ENCODE results near the gene CTDSP2.
"Not testable (repeated sequence)": the region's sequence is repeated elsewhere in the genome, so short reads cannot be mapped to it uniquely, and the experiment has no call there.

The CTDSP2 gene

GRCh38 chr12:57881475-57881874 lies 34.9 kb upstream of the CTDSP2 start:
- no peak for DNase-seq (ENCODE audit: low spot score)

GRCh38 chr12:57881035-57881434 lies 34.5 kb upstream of the CTDSP2 start:
- DNase-seq (ENCODE audit: low spot score): not testable (repeated sequence)

GRCh38 chr12:57877876-57878275 lies 31.3 kb upstream of the CTDSP2 start:
- no peak for DNase-seq (ENCODE audit: low spot score)

- no peak for DNase-seq (ENCODE audit: low spot score)
These were observed 29.4 kb upstream of the CTDSP2 start for GRCh38 chr12:57875753-57876547.

- no peak for DNase-seq (ENCODE audit: low spot score)
These were observed 27.9 kb upstream of the CTDSP2 start for GRCh38 chr12:57874166-57875108.

- no peak for DNase-seq (ENCODE audit: low spot score)
These were observed 25.8 kb upstream of the CTDSP2 start for GRCh38 chr12:57872362-57872761.

- no peak for DNase-seq (ENCODE audit: low spot score)
These were observed 23.4 kb upstream of the CTDSP2 start for GRCh38 chr12:57869927-57870318.

- DNase-seq (ENCODE audit: low spot score): peak; percentile 26
These were observed 22.9 kb upstream of the CTDSP2 start for GRCh38 chr12:57869298-57869926.

- peak; percentile 81 for DNase-seq (ENCODE audit: low spot score)
These were observed 22.3 kb upstream of the CTDSP2 start for GRCh38 chr12:57868851-57869268.

- DNase-seq (ENCODE audit: low spot score): no peak
These were observed 21.7 kb upstream of the CTDSP2 start for GRCh38 chr12:57868221-57868620.

GRCh38 chr12:57866308-57867019 lies 19.9 kb upstream of the CTDSP2 start:
- no peak for DNase-seq (ENCODE audit: low spot score)

- DNase-seq (ENCODE audit: low spot score): peak; percentile 59
These were observed 18.7 kb upstream of the CTDSP2 start for GRCh38 chr12:57865084-57865751.

- no peak for DNase-seq (ENCODE audit: low spot score)
These were observed 18.0 kb upstream of the CTDSP2 start for GRCh38 chr12:57864442-57865083.

GRCh38 chr12:57863676-57864075 lies 17.1 kb upstream of the CTDSP2 start:
- DNase-seq (ENCODE audit: low spot score): no peak

- no peak for DNase-seq (ENCODE audit: low spot score)
These were observed 15.4 kb upstream of the CTDSP2 start for GRCh38 chr12:57861967-57862366.

- DNase-seq (ENCODE audit: low spot score): not testable (repeated sequence)
These were observed 14.4 kb upstream of the CTDSP2 start for GRCh38 chr12:57860883-57861282.

GRCh38 chr12:57859121-57859520 lies 12.6 kb upstream of the CTDSP2 start:
- DNase-seq (ENCODE audit: low spot score): no peak

- not testable (repeated sequence) for DNase-seq (ENCODE audit: low spot score)
These were observed 11.6 kb upstream of the CTDSP2 start for GRCh38 chr12:57858123-57858522.

- no peak for DNase-seq (ENCODE audit: low spot score)
These were observed 8.4 kb upstream of the CTDSP2 start for GRCh38 chr12:57854965-57855364.

GRCh38 chr12:57853864-57854556 lies 7.5 kb upstream of the CTDSP2 start:
- no peak for DNase-seq (ENCODE audit: low spot score)

Measured in Ammon's horn (tissue), 1 donor.